Measurements from ENCODE around the gene NAV3. TPM values are rescaled to one million over a fixed set of nuclear protein-coding genes. Genes with fewer than 3 reads are reported as not detected.
A peak's percentile ranks its signal among the peaks of the same experiment; 100 is the strongest.

Gene NAV3
- total and polyA plus RNA-seq, 2 of the 4 experiments (the other 2 are of a cell fraction): 25.5 to 106 TPM

- Histone ChIP-seq H3K4me2 (ENCODE audit: low read depth, low read length) (no peak overlapping the region), H3K18ac (ENCODE audit: low read depth, low read length) (no peak overlapping the region), H3K4me1 (ENCODE audit: control insufficient read depth, insufficient read depth, low read length) (peaks cover 13% of the 10 kb centered on the region), H3K56ac (ENCODE audit: extremely low read depth, insufficient read depth, low read length) (no peak overlapping the region), H3K9me3 (ENCODE audit: control insufficient read depth, insufficient read depth, low read length) (no peaks in the 10 kb centered on the region), H2BK120ac (ENCODE audit: low read depth, low read length) (no peak overlapping the region), H2BK15ac (ENCODE audit: low read depth, low read length) (no peak overlapping the region), H2BK20ac (ENCODE audit: low read depth, low read length) (no peak overlapping the region), H3K14ac (replicated peaks; ENCODE audit: low read depth, low read length) (0 out of 2 replicates have a peak overlapping the region, but pooled peaks have one; percentile 37), H2AK5ac (ENCODE audit: low read depth, low read length) (no peak overlapping the region), H4K91ac (ENCODE audit: insufficient read depth, low read depth, low read length) (no peak overlapping the region), H2BK5ac (ENCODE audit: low read depth, low read length, poor library complexity, severe bottlenecking) (no peak overlapping the region), H2AK9ac (replicated peaks; ENCODE audit: low read depth, low read length, poor library complexity) (no peak overlapping the region), H3K4me3 (ENCODE audit: insufficient read depth, low read depth, low read length) (no peak overlapping the region), H2AFZ (replicated peaks; ENCODE audit: low read length, poor library complexity) (no peak overlapping the region), H3K9me1 (ENCODE audit: insufficient read depth, low read length) (0 out of 2 replicates have a peak, but pooled peaks cover 3% of the 10 kb centered on the region), H3K23ac (ENCODE audit: low read depth, low read length) (no peak overlapping the region), H3K79me1 (ENCODE audit: low read depth in 1 of 2, low read length in 2 of 2) (peaks cover 23 to 31% of the 10 kb centered on the region in 2 experiments), H4K5ac (ENCODE audit: low read depth, low read length) (0 out of 2 replicates have a peak overlapping the region, but pooled peaks have one; percentile 23), H3K27me3 (ENCODE audit: control insufficient read depth, insufficient read depth, low read length) (no peaks in the 10 kb centered on the region), H4K8ac (ENCODE audit: low read depth in 2 of 2, low read length in 2 of 2) (no peak overlapping the region), H3K36me3 (ENCODE audit: control insufficient read depth, insufficient read depth, low read length) (peaks cover 3% of the 10 kb centered on the region; the same call in 1 of the 2 replicates), H3K27ac (ENCODE audit: insufficient read depth, low read length) (no peak overlapping the region), H3K9ac (ENCODE audit: low read depth, low read length) (no peak overlapping the region), H3K4ac (ENCODE audit: low read depth, low read length) (no peak overlapping the region), H4K20me1 (ENCODE audit: insufficient read depth, low read length) (peaks cover 7% of the 10 kb centered on the region; the same call in 1 of the 2 replicates)
- ATAC-seq (ENCODE audit: low read depth) (no peak), DNase-seq (no peak)
- intact Hi-C loops (cut with micrococcal nuclease) (no loop called here), in situ Hi-C loops (cut with MboI; ENCODE audit: low sequenced_read_pairs) (no loop called here), dilution Hi-C loops (cut with HindIII; ENCODE audit: low sequenced_read_pairs, unreplicated experiment) (no loop called here)
- CTCF ChIA-PET: interaction anchor here (0.7 kb wide), 1 partner anchor 86 kb away, joined by 4 read pairs; no protein-coding TSS in a partner anchor
- POLR2A ChIA-PET (ENCODE audit: unreplicated experiment): no interaction called here
- TF ChIP-seq CEBPB (IDR thresholded peaks at IDR 0.05; ENCODE audit: low read depth, low read length) (no peak), NFE2L2 (IDR thresholded peaks at IDR 0.05; ENCODE audit: low read depth, low read length) (no peak), POLR2A (IDR thresholded peaks at IDR 0.05; ENCODE audit: low read depth, low read length) (no peak), MXI1 (IDR thresholded peaks at IDR 0.05; ENCODE audit: borderline replicate concordance, low read depth, low read length) (no peak), MAFK (IDR thresholded peaks at IDR 0.05; ENCODE audit: low read depth, low read length) (no peak), ELK1 (IDR thresholded peaks at IDR 0.05; ENCODE audit: borderline replicate concordance, low read depth, low read length) (no peak), USF2 (IDR thresholded peaks at IDR 0.05; ENCODE audit: low read depth, low read length) (no peak), SMC3 (IDR thresholded peaks at IDR 0.05; ENCODE audit: low read depth, low read length) (no peak), BHLHE40 (IDR thresholded peaks at IDR 0.05; ENCODE audit: low read depth, low read length) (no peak), RAD21 (IDR thresholded peaks at IDR 0.05; ENCODE audit: low read length) (no peak), FOS (IDR thresholded peaks at IDR 0.05; ENCODE audit: low read depth, low read length) (no peak), RCOR1 (IDR thresholded peaks at IDR 0.05; ENCODE audit: insufficient replicate concordance, low read length) (no peak), CTCF (conservative IDR thresholded peaks at IDR 0.05; ENCODE audit: low read depth, low read length) (no peak), RFX5 (IDR thresholded peaks at IDR 0.05; ENCODE audit: low read depth, low read length) (no peak), MAZ (IDR thresholded peaks at IDR 0.05; ENCODE audit: borderline replicate concordance, low read depth, low read length) (no peak), CHD1 (IDR thresholded peaks at IDR 0.05; ENCODE audit: low read depth, low read length) (no peak)
- BruUV-seq (replicated peaks): no TSS peak
- no CpG with 5 or more reads among the region's 8 CpGs for WGBS, 2 experiments (ENCODE audit: extremely low coverage in 2 of 2, insufficient read length in 1 of 2)
Measured at GRCh38 chr12:78036874-78037273, 206.2 kb downstream of the NAV3 start.

Data from IMR-90 (cell line).